ENCODE results near the gene HEYL. TPM values are rescaled to one million over a fixed set of nuclear protein-coding genes. Genes with fewer than 3 reads are reported as not detected.

Gene HEYL
- polyA plus RNA-seq, 1 of the 3 experiments (the other 2 are of a cell fraction): not detected

DNA sequence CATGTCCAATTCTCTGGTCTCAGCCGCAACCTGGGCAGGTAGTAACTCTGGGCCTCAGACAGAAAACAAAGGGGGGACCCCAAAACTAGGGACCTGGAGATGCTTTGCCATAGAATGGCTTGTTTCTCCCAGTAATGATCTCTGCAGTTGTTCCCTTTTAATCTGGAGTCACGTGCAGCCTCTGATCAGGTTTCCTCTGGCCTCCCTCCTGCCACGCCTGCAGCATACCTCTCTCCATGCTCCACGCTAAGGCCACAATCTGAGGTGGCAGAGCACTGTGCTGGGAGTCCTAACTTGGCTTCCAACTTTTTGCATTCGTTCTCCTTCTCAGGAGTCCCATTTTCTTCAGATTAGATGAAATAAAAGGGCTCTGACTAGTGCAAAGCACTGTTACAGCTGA is 64.8 kb downstream of the HEYL start:
- H4K20me1 ChIP-seq (ENCODE audit: insufficient read depth): peaks cover 63% of the 10 kb centered on the region
- POLR2A ChIA-PET: interaction anchor here (0.9 to 1.4 kb wide), 5 partner anchors 9 to 164 kb away, joined by 3 to 6 read pairs (median 6); partner anchors contain the start of gene PPIE

More for the DNA sequence above, 64.8 kb downstream of the HEYL start:
- H3K4me1 ChIP-seq (ENCODE audit: control insufficient read depth in 1 of 2, insufficient read depth in 2 of 2, low read depth in 1 of 2, low read length in 1 of 2): peaks cover 14 to 22% of the 10 kb centered on the region in 2 experiments
- no peaks in the 10 kb centered on the region for H3K27me3 ChIP-seq (ENCODE audit: insufficient read depth)
- H3K79me2 ChIP-seq (ENCODE audit: insufficient read depth): peaks cover 70% of the 10 kb centered on the region
- no peak for DNase-seq
- no peak overlapping the region for H3K27ac ChIP-seq (ENCODE audit: low read depth in 2 of 2, low read length in 1 of 2)
- H3K9me3 ChIP-seq: no peaks in the 10 kb centered on the region
- CTCF ChIA-PET: interaction anchor here (0.8 to 3.0 kb wide), 7 partner anchors 10 to 137 kb away, joined by 3 to 13 read pairs (median 5); no protein-coding TSS in a partner anchor
- TF ChIP-seq USF1 (IDR thresholded peaks at IDR 0.05; ENCODE audit: borderline replicate concordance, low read depth): peak; percentile 71; the same call in 1 of the 2 replicates
- no peak for TF ChIP-seq IRF3 (IDR thresholded peaks at IDR 0.05; ENCODE audit: low read depth, low read length)
- TF ChIP-seq RFX5 (IDR thresholded peaks at IDR 0.05; ENCODE audit: low read length): no peak
- TF ChIP-seq SIN3A (IDR thresholded peaks at IDR 0.05; ENCODE audit: borderline replicate concordance, low read depth, low read length): 0 out of 2 replicates have a peak, but pooled peaks have one; percentile 23
- peak; percentile 77 for TF ChIP-seq MXI1 (IDR thresholded peaks at IDR 0.05; ENCODE audit: low read depth, low read length)
- TF ChIP-seq RXRA (IDR thresholded peaks at IDR 0.05; ENCODE audit: borderline replicate concordance, low read depth): no peak
- TF ChIP-seq, protein P1, sequence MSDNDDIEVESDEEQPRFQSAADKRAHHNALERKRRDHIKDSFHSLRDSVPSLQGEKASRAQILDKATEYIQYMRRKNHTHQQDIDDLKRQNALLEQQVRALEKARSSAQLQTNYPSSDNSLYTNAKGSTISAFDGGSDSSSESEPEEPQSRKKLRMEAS (IDR thresholded peaks at IDR 0.05; ENCODE audit: low read depth): peak; percentile 65
- peak overlapping the region; percentile 75 to 89 for H3K4me3 ChIP-seq (ENCODE audit: low read depth in 2 of 2, low read length in 1 of 2)
- H3K9me2 ChIP-seq: no peaks in the 10 kb centered on the region
- H3K36me3 ChIP-seq (replicated peaks in 1 of 2; ENCODE audit: control insufficient read depth in 1 of 2, insufficient read depth in 2 of 2, low read length in 1 of 2): peaks cover 46 to 49% of the 10 kb centered on the region in 2 experiments
- peak overlapping the region; percentile 95; the same call in 1 of the 2 replicates for H3K9ac ChIP-seq
- peaks cover 6% of the 10 kb centered on the region for H3F3A ChIP-seq (replicated peaks; ENCODE audit: insufficient read depth)
- no peak overlapping the region for H2AFZ ChIP-seq (ENCODE audit: low read depth)
- WGBS (ENCODE audit: low lambda C conversion rate): 19% methylated on average over 4 of the region's 5 CpGs
- peak overlapping the region; percentile 84 for H3K4me2 ChIP-seq

Other genes with a start within 250 kb of the HEYL start
- 0.05 and 0.16 TPM in 2 replicates for gene BMP8A, start 148.0 kb downstream of the HEYL start, polyA plus RNA-seq (2012; rRNA removed)
- gene PABPC4, start 62.9 kb downstream of the HEYL start, polyA plus RNA-seq (2012; rRNA removed): 63.0 and 68.8 TPM in 2 replicates
- 0.12 and 0.73 TPM in 2 replicates for gene NT5C1A, start 32.5 kb upstream of the HEYL start, polyA plus RNA-seq (2012; rRNA removed)
- 0.15 and 0.55 TPM in 2 replicates for gene HPCAL4, start 51.8 kb upstream of the HEYL start, polyA plus RNA-seq (2012; rRNA removed)
- 78.4 and 105 TPM in 2 replicates for gene PPIE, start 99.2 kb upstream of the HEYL start, polyA plus RNA-seq (2012; rRNA removed)
- 0.34 and 0.44 TPM in 2 replicates for gene OXCT2, start 131.7 kb upstream of the HEYL start, polyA plus RNA-seq (2012; rRNA removed)
- 0.07 and 0.16 TPM in 2 replicates for gene BMP8B, start 149.2 kb upstream of the HEYL start, polyA plus RNA-seq (2012; rRNA removed)
- 11.8 and 15.4 TPM in 2 replicates for gene TRIT1, start 243.9 kb upstream of the HEYL start, polyA plus RNA-seq (2012; rRNA removed)

Data from SK-N-SH (cell line).